Tibial nerve (tissue), 4 donors: ENCODE results near the gene CXCL8.

Source experiments
- EP300 ChIP-seq, 2 donors: sonication (generic); formaldehyde crosslinking; IDR thresholded peaks; one replicate each; pipeline ENCODE4 v1.6.1; 2017; ENCODE audit warnings: antibody characterized with exemption in 2 of 2, mild to moderate bottlenecking in 1 of 2
- POLR2A ChIP-seq, 2 donors: fragments of 450-650 bp; IDR thresholded peaks; one replicate each; pipeline ENCODE4 v1.6.1; 2017; ENCODE audit warnings: antibody characterized with exemption in 2 of 2, mild to moderate bottlenecking in 2 of 2, moderate library complexity in 2 of 2
- TF ChIP-seq, protein P1 (sequence below), 5 experiments: fragments of 200-600 bp in 3 of 5; fragments of 450-650 bp in 2 of 5; sonication (generic) in 3 of 5; IDR thresholded peaks; one replicate each; pipeline ENCODE4 v1.5.1; 2016 to 2019; ENCODE audit warnings: antibody characterized with exemption in 5 of 5, mild to moderate bottlenecking in 3 of 5, moderate library complexity in 2 of 5

DNA sequence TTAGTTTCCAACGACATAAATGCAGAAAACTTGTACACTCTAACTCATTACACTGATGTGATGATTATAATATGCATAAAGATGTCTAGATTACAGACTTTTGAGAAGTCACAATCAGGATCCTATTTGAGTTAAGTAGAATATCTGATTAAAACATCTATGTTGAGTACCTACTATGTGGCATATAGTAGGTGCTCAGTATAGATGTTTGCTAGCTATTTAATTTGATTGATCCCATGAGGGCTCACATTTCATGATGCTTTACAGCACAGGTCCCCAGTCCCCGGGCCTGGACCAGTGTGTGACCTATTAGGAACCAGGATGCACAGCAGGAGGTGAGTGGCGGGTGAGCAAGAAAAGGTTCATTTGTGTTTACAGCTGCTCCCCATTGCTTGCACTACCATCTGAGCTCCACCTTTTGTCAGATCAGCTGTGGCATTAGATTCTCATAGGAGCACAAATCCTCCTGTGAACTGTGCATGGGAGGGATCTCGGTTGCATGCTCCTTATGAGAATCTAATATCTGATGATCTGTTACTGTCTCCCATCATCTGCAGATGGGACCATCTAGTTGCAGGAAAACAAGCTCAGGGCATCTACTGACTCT is 33.0 kb upstream of the CXCL8 start:
- TF ChIP-seq, protein P1, sequence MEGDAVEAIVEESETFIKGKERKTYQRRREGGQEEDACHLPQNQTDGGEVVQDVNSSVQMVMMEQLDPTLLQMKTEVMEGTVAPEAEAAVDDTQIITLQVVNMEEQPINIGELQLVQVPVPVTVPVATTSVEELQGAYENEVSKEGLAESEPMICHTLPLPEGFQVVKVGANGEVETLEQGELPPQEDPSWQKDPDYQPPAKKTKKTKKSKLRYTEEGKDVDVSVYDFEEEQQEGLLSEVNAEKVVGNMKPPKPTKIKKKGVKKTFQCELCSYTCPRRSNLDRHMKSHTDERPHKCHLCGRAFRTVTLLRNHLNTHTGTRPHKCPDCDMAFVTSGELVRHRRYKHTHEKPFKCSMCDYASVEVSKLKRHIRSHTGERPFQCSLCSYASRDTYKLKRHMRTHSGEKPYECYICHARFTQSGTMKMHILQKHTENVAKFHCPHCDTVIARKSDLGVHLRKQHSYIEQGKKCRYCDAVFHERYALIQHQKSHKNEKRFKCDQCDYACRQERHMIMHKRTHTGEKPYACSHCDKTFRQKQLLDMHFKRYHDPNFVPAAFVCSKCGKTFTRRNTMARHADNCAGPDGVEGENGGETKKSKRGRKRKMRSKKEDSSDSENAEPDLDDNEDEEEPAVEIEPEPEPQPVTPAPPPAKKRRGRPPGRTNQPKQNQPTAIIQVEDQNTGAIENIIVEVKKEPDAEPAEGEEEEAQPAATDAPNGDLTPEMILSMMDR (IDR thresholded peaks at IDR 0.05) = no peak
- TF ChIP-seq POLR2A (IDR thresholded peaks at IDR 0.05) (no peak), EP300 (IDR thresholded peaks at IDR 0.05) (no peak)
